ENCODE data around the gene MARVELD2. TPM values are rescaled to one million over a fixed set of nuclear protein-coding genes. Genes with fewer than 3 reads are reported as not detected.

Gene MARVELD2
- total and polyA plus RNA-seq, 2 of the 13 experiments (the other 11 are each of a cell fraction or from before 2014, with no cell fraction given): 11.1 to 15.4 TPM

DNA sequence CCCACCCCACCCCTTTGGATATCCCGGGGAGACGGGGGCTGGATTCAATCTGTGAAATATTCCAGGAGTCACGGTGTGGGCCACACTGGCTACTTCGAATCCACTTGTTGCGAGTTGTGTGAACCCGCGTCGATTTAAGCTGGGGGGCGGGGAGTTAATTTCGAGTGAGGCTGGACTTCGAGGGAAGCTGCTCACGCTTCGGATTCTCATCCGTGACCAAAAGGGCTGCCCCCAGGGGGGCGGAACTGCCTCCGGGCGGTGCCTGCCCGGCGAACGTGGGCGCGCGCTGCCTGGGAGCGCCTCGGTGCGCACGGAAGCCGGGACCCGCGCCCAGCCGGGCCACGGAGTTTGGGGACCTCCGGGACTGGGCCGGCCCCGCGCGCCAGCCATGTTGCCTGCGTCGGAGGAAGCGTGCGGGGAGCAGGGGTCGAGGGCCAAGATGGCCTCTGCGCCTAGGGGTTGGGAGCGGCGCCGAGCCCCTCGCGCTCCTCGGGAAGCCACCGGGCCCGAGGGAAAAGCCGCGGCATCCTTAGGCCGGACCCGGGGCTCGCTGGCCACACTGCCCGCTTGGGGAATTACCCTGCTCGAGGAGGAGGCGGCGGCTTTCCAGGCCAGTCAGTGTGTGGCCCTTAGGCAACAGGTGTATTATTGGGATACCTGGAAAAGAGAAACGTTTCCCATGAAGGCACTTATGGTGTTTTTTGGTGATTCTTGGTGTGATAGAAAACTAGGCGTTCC is 78.6 kb downstream of the MARVELD2 start (continued):
- TF ChIP-seq ZNF143 (CRISPR knock-in tag; IDR thresholded peaks at IDR 0.05) (no peak), SATB2 (CRISPR knock-in tag; IDR thresholded peaks at IDR 0.05) (peak; percentile 73; the same call in 1 of the 2 replicates), SMAD1 (CRISPR knock-in tag; IDR thresholded peaks at IDR 0.05; ENCODE audit: borderline replicate concordance, low read depth) (no peak), ZNF138 (CRISPR knock-in tag; IDR thresholded peaks at IDR 0.05; ENCODE audit: low read depth) (no peak), MIER2 (CRISPR knock-in tag; IDR thresholded peaks at IDR 0.05) (no peak), ZNF280D (CRISPR knock-in tag; IDR thresholded peaks at IDR 0.05) (no peak), ZIK1 (CRISPR knock-in tag; IDR thresholded peaks at IDR 0.05; ENCODE audit: borderline replicate concordance, low read depth) (peak; percentile 68; the same call in 1 of the 2 replicates), SALL1 (CRISPR knock-in tag; IDR thresholded peaks at IDR 0.05) (peak; percentile 78), NR1H2 (CRISPR knock-in tag; IDR thresholded peaks at IDR 0.05; ENCODE audit: borderline replicate concordance, low read depth) (peak; percentile 68; the same call in 1 of the 2 replicates), ZNF253 (CRISPR knock-in tag; IDR thresholded peaks at IDR 0.05; ENCODE audit: borderline replicate concordance) (0 out of 2 replicates have a peak, but pooled peaks have one; percentile 43), TMF1 (CRISPR knock-in tag; IDR thresholded peaks at IDR 0.05; ENCODE audit: low read depth) (peak; percentile 54; the same call in 1 of the 2 replicates), PAF1 (CRISPR knock-in tag; IDR thresholded peaks at IDR 0.05) (no peak), ZNF703 (CRISPR knock-in tag; IDR thresholded peaks at IDR 0.05; ENCODE audit: borderline replicate concordance) (no peak)
- TF ChIP-seq, protein P1, sequence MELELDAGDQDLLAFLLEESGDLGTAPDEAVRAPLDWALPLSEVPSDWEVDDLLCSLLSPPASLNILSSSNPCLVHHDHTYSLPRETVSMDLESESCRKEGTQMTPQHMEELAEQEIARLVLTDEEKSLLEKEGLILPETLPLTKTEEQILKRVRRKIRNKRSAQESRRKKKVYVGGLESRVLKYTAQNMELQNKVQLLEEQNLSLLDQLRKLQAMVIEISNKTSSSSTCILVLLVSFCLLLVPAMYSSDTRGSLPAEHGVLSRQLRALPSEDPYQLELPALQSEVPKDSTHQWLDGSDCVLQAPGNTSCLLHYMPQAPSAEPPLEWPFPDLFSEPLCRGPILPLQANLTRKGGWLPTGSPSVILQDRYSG (CRISPR knock-in tag; IDR thresholded peaks at IDR 0.05): 0 out of 2 replicates have a peak, but pooled peaks have one; percentile 54
- TF ChIP-seq, protein P2, sequence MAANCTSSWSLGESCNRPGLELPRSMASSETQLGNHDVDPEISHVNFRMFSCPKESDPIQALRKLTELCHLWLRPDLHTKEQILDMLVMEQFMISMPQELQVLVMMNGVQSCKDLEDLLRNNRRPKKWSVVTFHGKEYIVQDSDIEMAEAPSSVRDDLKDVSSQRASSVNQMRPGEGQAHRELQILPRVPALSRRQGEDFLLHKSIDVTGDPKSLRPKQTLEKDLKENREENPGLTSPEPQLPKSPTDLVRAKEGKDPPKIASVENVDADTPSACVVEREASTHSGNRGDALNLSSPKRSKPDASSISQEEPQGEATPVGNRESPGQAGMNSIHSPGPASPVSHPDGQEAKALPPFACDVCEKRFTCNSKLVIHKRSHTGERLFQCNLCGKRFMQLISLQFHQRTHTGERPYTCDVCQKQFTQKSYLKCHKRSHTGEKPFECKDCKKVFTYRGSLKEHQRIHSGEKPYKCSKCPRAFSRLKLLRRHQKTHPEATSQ (CRISPR knock-in tag; IDR thresholded peaks at IDR 0.05; ENCODE audit: borderline replicate concordance): no peak
- TF ChIP-seq, protein P3, sequence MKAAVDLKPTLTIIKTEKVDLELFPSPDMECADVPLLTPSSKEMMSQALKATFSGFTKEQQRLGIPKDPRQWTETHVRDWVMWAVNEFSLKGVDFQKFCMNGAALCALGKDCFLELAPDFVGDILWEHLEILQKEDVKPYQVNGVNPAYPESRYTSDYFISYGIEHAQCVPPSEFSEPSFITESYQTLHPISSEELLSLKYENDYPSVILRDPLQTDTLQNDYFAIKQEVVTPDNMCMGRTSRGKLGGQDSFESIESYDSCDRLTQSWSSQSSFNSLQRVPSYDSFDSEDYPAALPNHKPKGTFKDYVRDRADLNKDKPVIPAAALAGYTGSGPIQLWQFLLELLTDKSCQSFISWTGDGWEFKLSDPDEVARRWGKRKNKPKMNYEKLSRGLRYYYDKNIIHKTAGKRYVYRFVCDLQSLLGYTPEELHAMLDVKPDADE (CRISPR knock-in tag; IDR thresholded peaks at IDR 0.05): no peak; the same call in 1 of the 2 replicates
- TF ChIP-seq, protein P4, sequence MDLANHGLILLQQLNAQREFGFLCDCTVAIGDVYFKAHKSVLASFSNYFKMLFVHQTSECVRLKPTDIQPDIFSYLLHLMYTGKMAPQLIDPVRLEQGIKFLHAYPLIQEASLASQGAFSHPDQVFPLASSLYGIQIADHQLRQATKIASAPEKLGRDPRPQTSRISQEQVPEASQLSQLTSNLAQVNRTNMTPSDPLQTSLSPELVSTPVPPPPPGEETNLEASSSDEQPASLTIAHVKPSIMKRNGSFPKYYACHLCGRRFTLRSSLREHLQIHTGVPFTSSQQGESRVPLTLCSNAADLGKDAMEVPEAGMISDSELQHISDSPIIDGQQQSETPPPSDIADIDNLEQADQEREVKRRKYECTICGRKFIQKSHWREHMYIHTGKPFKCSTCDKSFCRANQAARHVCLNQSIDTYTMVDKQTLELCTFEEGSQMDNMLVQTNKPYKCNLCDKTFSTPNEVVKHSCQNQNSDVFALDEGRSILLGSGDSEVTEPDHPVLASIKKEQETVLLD (CRISPR knock-in tag; IDR thresholded peaks at IDR 0.05; ENCODE audit: low read depth): peak; percentile 28; the same call in 1 of the 2 replicates
- TF ChIP-seq, protein P5, sequence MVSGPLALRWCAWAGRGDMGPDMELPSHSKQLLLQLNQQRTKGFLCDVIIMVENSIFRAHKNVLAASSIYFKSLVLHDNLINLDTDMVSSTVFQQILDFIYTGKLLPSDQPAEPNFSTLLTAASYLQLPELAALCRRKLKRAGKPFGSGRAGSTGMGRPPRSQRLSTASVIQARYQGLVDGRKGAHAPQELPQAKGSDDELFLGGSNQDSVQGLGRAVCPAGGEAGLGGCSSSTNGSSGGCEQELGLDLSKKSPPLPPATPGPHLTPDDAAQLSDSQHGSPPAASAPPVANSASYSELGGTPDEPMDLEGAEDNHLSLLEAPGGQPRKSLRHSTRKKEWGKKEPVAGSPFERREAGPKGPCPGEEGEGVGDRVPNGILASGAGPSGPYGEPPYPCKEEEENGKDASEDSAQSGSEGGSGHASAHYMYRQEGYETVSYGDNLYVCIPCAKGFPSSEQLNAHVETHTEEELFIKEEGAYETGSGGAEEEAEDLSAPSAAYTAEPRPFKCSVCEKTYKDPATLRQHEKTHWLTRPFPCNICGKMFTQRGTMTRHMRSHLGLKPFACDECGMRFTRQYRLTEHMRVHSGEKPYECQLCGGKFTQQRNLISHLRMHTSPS (CRISPR knock-in tag; IDR thresholded peaks at IDR 0.05; ENCODE audit: low read depth): no peak

Measured in HepG2 (cell line).